GM12801 (cell line): ENCODE data around the gene NCOA7.

Source experiments
- TF ChIP-seq, protein P1 (sequence below): IDR thresholded peaks from one replicate; pipeline ENCODE4 v1.5.1; 2011; ENCODE audit warnings: control low read depth; ENCODE audit not compliant: insufficient read length; ENCODE audit errors: extremely low read depth

Gene NCOA7

DNA sequence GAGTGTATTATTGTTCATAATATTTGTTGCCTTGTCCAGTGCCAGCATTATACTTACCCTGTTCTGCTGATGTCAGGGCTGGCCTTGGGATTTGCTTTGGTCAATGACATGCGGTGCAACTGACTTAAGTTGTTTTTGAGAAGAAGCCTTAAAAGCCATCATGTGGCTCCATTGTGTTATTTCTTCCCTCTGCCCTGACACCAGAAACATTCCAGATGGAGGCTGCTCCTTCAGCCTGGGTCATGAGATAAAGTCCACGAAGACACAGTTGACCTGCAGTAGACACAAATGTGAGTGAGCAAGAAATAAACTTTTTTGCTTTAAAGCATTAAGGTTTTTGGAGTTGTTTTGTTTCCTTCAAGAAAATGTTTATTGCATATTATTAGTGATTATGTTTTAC lies 158.3 kb downstream of the NCOA7 start:
- TF ChIP-seq, protein P1, sequence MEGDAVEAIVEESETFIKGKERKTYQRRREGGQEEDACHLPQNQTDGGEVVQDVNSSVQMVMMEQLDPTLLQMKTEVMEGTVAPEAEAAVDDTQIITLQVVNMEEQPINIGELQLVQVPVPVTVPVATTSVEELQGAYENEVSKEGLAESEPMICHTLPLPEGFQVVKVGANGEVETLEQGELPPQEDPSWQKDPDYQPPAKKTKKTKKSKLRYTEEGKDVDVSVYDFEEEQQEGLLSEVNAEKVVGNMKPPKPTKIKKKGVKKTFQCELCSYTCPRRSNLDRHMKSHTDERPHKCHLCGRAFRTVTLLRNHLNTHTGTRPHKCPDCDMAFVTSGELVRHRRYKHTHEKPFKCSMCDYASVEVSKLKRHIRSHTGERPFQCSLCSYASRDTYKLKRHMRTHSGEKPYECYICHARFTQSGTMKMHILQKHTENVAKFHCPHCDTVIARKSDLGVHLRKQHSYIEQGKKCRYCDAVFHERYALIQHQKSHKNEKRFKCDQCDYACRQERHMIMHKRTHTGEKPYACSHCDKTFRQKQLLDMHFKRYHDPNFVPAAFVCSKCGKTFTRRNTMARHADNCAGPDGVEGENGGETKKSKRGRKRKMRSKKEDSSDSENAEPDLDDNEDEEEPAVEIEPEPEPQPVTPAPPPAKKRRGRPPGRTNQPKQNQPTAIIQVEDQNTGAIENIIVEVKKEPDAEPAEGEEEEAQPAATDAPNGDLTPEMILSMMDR = no peak

DNA sequence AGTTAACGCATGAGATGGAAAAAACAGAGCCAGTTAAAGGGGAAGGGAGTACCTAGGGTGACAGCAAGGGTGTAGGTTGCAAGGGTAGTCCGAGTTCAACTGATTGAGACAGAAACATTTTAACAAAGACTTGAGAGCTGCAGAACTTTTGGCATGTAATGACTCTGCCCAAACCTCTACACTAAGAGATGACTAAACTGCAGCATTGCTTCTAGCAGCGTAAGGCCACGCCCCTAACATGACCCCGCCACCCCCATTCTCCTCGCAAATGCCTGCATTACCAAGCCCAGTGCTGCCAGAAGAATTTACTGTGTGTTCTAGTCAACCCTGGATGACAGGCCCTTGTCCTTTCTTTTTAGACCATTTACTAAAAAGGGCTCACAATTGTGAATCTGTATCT lies 159.5 kb downstream of the NCOA7 start:
- TF ChIP-seq, protein P1 = no peak

DNA sequence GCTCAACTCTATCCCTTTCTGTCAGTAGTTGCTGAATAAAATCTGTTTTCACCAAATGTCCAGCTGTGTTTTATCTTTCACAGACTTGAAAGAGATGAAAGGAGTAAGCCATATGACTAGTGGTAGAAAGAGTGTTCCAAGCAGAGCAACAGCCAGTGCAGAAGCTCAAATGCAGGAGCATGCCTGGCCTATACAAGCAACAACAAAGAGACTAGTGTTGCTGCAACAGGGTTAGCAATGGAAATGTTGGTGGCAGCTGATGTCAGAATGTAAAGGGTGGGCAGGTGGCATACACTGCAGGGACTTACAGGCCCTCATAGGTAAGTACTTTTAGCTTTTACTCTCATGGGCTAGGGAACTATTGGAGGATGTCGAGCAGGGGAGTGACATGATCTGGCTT lies 160.6 kb downstream of the NCOA7 start:
- TF ChIP-seq, protein P1 = no peak

DNA sequence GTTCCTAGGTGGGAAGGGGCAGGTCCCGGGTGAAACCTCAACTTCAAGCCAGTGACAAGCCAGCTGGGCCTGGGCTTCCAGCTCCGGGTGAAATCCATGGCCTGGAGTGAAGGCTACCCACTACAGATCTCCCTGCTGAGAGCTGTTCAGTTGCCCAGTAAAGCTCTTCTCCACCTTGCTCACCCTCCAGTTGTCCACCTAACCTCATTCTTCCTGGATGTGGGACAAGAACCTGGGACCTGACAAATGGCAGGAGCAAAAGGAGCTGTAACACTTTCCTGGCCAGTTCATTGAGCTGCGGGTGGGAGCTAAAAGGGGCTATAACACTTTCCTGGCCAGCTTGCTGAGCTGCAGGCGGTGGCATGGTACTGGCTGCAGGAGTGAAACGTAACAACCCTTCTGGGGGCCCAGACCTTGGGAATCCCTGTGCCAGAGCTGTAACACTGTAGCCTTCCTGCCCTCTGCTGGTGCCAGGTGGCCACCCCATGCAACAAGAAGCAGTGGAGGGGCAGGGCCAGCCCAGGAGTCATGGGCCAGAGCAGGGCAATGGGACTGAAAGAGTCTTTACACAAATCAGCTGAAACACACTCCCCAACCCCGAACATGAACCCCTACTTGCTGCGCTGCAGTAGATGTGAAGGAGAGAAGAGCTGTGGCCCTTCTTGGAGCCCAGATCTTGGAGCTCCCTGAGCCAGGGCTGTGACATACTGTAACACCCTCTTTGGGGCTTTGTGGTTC lies 162.2 kb downstream of the NCOA7 start:
- TF ChIP-seq, protein P1 = no peak

DNA sequence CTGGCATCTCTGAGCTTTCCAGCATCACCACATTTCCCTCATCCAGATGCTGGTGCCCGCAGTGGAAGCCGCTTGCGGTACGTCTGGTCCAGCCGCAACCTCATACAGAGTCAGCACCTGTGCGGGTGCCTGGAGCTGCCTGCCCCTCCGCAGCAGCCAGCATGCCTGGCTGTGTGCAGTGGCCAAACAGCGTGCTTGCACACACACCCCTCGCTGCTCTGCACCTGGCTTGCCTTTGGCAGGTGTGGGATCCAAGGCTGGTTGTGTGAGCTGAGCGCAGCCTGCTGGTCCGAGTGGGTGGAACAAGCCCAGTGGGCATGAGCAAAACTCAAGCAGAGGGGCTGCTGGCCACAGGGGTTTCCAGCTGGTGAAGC lies 162.7 kb downstream of the NCOA7 start:
- TF ChIP-seq, protein P1 = no peak

DNA sequence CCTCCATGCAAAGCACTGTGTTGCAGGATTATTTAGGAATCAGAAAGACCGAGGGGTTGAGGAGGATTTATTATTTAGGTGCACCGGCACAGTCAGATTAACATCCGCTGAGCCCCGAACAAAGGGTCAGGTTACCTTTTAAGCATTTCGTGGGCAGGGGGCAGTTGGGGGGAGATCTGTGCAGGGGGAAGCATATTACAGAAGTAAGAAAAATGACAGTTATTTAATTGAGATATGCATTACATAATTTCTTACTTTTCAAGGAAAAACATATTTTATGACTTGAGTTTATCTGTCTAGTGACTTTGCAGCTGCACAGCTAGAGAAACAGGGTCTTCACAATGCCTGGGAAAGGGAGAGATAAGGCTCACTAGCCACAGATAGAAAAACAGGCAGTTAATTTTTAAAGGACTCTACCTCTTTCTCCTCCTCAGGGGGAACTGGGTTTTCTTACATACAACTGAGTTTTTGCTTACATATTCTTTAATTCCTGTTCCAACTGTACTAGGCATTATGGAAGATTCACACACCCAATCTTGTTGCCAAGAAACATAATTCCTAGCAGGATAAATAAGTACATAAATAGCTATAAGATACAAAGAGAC lies 164.1 kb downstream of the NCOA7 start:
- TF ChIP-seq, protein P1 = no peak

DNA sequence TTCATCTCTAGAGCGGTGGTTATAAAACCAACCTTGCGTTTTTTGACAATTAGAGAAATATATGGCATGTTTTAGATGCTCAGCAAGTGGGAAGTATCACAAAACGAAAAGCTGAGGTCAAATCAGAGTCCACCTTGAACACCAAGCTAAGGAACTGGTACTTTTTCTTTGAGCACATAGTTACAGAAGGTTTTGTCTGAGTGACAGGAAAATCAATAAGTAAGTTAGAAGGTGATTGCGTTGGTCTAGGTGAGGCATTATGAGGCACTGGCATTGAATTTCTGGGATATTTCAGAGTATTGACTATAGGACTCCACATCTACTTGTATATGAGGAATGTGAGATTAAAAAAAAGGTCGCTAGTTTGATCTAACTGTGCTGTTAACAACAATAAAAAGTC lies 165.2 kb downstream of the NCOA7 start:
- TF ChIP-seq, protein P1 = no peak
